Activated naive CD4-positive, alpha-beta T cell treated with anti-CD3 and anti-CD28 coated beads, Interleukin-2, amount 50 U/mL, for 24 hours (primary cell): ENCODE data around the gene RLIM.

Source experiments
- H3K27ac Mint-ChIP-seq: one replicate; pipeline ENCODE4 v1.8.0; 2021; ENCODE audit warnings: mild to moderate bottlenecking, mixed read lengths
- H3K27me3 Mint-ChIP-seq: one replicate; pipeline ENCODE4 v1.8.0; 2021; ENCODE audit warnings: mixed read lengths
- H3K36me3 Mint-ChIP-seq: one replicate; pipeline ENCODE4 v1.8.0; 2021; ENCODE audit warnings: mixed read lengths
- H3K4me1 Mint-ChIP-seq: one replicate; pipeline ENCODE4 v1.8.0; 2021; ENCODE audit warnings: mixed read lengths
- H3K4me3 Mint-ChIP-seq: one replicate; pipeline ENCODE4 v1.8.0; 2021; ENCODE audit warnings: mild to moderate bottlenecking, mixed read lengths
- H3K9me3 Mint-ChIP-seq: one replicate; pipeline ENCODE4 v1.8.0; 2021; ENCODE audit warnings: mixed read lengths

The RLIM gene

GRCh38 chrX:74550295-74550802 is 64.1 kb downstream of the RLIM start:
- Mint-ChIP-seq H3K27ac (no peak overlapping the region), H3K9me3 (no peaks in the 10 kb centered on the region), H3K4me1 (peaks cover 4% of the 10 kb centered on the region)

GRCh38 chrX:74546984-74547383 is 67.4 kb downstream of the RLIM start:
- H3K4me3 Mint-ChIP-seq = no peak overlapping the region
- no peaks in the 10 kb centered on the region for H3K27me3 Mint-ChIP-seq
- H3K27ac Mint-ChIP-seq = no peak overlapping the region
- H3K9me3 Mint-ChIP-seq = no peaks in the 10 kb centered on the region
- peaks cover 4% of the 10 kb centered on the region for H3K4me1 Mint-ChIP-seq
- H3K36me3 Mint-ChIP-seq = no peaks in the 10 kb centered on the region

More at GRCh38 chrX:74550295-74550802, 64.1 kb downstream of the RLIM start:
- Mint-ChIP-seq H3K27me3 (no peaks in the 10 kb centered on the region), H3K36me3 (no peaks in the 10 kb centered on the region), H3K4me3 (peak overlapping the region; percentile 51)

GRCh38 chrX:74545880-74546523 is 68.4 kb downstream of the RLIM start:
- no peaks in the 10 kb centered on the region for H3K27me3 Mint-ChIP-seq
- peaks cover 4% of the 10 kb centered on the region for H3K4me1 Mint-ChIP-seq
- no peaks in the 10 kb centered on the region for H3K36me3 Mint-ChIP-seq
- H3K4me3 Mint-ChIP-seq = no peak overlapping the region
- H3K9me3 Mint-ChIP-seq = no peaks in the 10 kb centered on the region
- H3K27ac Mint-ChIP-seq = no peak overlapping the region

GRCh38 chrX:74540635-74541249 is 73.7 kb downstream of the RLIM start:
- H3K27ac Mint-ChIP-seq = no peak overlapping the region

GRCh38 chrX:74536832-74537371 is 77.5 kb downstream of the RLIM start:
- Mint-ChIP-seq H3K36me3 (no peaks in the 10 kb centered on the region), H3K27ac (peak overlapping the region; percentile 70)

More at GRCh38 chrX:74540635-74541249, 73.7 kb downstream of the RLIM start:
- Mint-ChIP-seq H3K9me3 (no peaks in the 10 kb centered on the region), H3K36me3 (no peaks in the 10 kb centered on the region), H3K27me3 (no peaks in the 10 kb centered on the region), H3K4me3 (no peak overlapping the region), H3K4me1 (peaks cover 6% of the 10 kb centered on the region)

GRCh38 chrX:74536152-74536831 is 78.1 kb downstream of the RLIM start:
- Mint-ChIP-seq H3K4me3 (peak overlapping the region; percentile 80), H3K27me3 (no peaks in the 10 kb centered on the region), H3K36me3 (no peaks in the 10 kb centered on the region), H3K4me1 (peaks cover 9% of the 10 kb centered on the region), H3K9me3 (no peaks in the 10 kb centered on the region), H3K27ac (no peak overlapping the region)

More at GRCh38 chrX:74536832-74537371, 77.5 kb downstream of the RLIM start:
- H3K4me3 Mint-ChIP-seq = peak overlapping the region; percentile 80
- H3K27me3 Mint-ChIP-seq = no peaks in the 10 kb centered on the region
- H3K9me3 Mint-ChIP-seq = no peaks in the 10 kb centered on the region
- peaks cover 9% of the 10 kb centered on the region for H3K4me1 Mint-ChIP-seq

GRCh38 chrX:74535408-74536151 is 78.8 kb downstream of the RLIM start:
- H3K4me1 Mint-ChIP-seq = peaks cover 9% of the 10 kb centered on the region
- no peaks in the 10 kb centered on the region for H3K36me3 Mint-ChIP-seq
- peak overlapping the region; percentile 35 for H3K27ac Mint-ChIP-seq
- H3K9me3 Mint-ChIP-seq = no peaks in the 10 kb centered on the region
- H3K27me3 Mint-ChIP-seq = no peaks in the 10 kb centered on the region
- peak overlapping the region; percentile 80 for H3K4me3 Mint-ChIP-seq
